Measurements from ENCODE around the gene MKI67.

DNA sequence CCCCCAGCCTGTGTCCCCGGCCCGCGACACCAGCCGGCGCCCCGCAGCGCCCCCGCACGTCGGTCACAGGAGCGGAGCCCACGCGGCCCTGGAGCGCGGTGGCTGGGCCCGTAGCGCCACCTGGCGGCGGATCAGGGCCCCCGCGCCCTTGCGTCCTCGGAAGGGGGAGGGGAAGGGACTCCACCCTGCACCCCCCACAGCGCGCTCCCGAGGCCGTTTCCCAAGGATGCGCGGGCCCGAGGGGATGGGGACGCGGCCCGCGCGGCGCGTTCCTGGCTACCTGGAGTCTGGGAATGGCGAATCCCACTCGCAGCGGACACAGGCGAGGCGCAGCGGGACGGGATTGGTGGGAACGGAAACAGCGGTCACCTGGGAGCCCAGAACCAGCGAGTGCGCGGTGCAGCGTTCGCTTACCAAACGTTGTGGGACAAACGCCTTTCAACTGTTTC lies 23.8 kb upstream of the MKI67 start:
- TF ChIP-seq, protein P1, sequence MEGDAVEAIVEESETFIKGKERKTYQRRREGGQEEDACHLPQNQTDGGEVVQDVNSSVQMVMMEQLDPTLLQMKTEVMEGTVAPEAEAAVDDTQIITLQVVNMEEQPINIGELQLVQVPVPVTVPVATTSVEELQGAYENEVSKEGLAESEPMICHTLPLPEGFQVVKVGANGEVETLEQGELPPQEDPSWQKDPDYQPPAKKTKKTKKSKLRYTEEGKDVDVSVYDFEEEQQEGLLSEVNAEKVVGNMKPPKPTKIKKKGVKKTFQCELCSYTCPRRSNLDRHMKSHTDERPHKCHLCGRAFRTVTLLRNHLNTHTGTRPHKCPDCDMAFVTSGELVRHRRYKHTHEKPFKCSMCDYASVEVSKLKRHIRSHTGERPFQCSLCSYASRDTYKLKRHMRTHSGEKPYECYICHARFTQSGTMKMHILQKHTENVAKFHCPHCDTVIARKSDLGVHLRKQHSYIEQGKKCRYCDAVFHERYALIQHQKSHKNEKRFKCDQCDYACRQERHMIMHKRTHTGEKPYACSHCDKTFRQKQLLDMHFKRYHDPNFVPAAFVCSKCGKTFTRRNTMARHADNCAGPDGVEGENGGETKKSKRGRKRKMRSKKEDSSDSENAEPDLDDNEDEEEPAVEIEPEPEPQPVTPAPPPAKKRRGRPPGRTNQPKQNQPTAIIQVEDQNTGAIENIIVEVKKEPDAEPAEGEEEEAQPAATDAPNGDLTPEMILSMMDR (IDR thresholded peaks at IDR 0.05) = peak; percentile 100
- TF ChIP-seq POLR2AphosphoS5 (IDR thresholded peaks at IDR 0.05; ENCODE audit: low read depth, low read length) = no peak

All from Panc1 (cell line).